Transverse colon (tissue), 4 donors: ENCODE measurements around the gene HHIPL2.
A peak's percentile ranks its signal among the peaks of the same experiment; 100 is the strongest.

Source experiments
- EP300 ChIP-seq: sonication (generic); formaldehyde crosslinking; IDR thresholded peaks from one replicate; pipeline ENCODE4 v1.6.1; 2017; ENCODE audit warnings: antibody characterized with exemption, low read depth
- POLR2A ChIP-seq: fragments of 450-650 bp; IDR thresholded peaks from one replicate; pipeline ENCODE4 v1.6.1; 2016; ENCODE audit warnings: antibody characterized with exemption, mild to moderate bottlenecking, moderate library complexity
- POLR2AphosphoS5 ChIP-seq, 3 donors: sonication (generic); formaldehyde crosslinking; IDR thresholded peaks; one replicate each; pipeline ENCODE4 v1.6.1; 2016; ENCODE audit warnings: antibody characterized with exemption in 3 of 3
- TF ChIP-seq, protein P1 (sequence below), 5 experiments: fragments of 200-600 bp in 3 of 5; fragments of 450-650 bp in 2 of 5; sonication (generic) in 3 of 5; IDR thresholded peaks; 1 replicate in 2 of 5; 2 replicates in 3 of 5; pipeline ENCODE4 v1.5.1; 2016 to 2017; ENCODE audit warnings: antibody characterized with exemption in 5 of 5, inconsistent platforms in 3 of 5, mild to moderate bottlenecking in 2 of 5, moderate library complexity in 1 of 5

DNA sequence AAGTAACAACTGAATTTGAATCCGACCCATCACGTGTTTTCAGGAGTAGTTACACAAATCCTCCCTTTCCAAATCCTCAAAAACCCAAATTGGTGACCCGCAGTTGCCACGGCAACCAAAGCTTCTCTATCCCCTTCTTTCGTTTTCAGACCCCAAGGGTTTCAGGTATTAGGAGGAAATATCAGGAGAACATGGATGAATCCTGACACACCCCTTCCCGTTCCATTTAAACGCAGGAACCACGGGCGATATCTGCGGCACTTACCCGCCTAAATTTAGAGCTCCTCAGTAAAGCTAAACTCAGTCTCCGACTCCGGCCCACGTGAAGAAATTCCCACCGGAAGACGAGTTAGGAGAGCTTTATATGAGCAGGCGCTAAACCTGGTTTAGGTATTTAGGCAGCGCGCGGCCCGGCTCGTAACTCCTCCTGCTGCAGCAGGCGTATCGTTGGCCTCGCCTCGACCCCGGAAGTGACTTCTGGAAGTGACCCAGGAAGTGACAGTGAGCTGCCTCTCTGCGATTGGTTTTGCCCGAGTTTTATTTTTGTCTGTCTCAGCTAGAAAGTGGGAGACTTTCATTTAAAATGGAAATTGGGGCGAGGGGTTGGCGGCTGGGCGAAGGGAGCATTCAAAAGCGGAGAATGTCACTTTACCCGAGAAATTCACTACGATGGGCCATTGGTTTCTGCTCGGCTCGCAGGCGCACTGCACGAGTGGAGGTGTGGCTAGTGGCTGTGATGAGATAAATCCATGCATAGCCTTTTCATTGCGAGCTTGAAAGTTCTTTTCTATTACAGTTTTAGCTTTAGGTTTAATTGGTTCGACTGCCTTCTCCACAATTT is 41.8 kb upstream of the HHIPL2 start, which contains the start of gene TAF1A:
- TF ChIP-seq POLR2A (peak; percentile 41), EP300 (no peak), POLR2AphosphoS5 (IDR thresholded peaks at IDR 0.05) (peak in 2 of 3 donors; percentile 65 to 74)
- TF ChIP-seq, protein P1, sequence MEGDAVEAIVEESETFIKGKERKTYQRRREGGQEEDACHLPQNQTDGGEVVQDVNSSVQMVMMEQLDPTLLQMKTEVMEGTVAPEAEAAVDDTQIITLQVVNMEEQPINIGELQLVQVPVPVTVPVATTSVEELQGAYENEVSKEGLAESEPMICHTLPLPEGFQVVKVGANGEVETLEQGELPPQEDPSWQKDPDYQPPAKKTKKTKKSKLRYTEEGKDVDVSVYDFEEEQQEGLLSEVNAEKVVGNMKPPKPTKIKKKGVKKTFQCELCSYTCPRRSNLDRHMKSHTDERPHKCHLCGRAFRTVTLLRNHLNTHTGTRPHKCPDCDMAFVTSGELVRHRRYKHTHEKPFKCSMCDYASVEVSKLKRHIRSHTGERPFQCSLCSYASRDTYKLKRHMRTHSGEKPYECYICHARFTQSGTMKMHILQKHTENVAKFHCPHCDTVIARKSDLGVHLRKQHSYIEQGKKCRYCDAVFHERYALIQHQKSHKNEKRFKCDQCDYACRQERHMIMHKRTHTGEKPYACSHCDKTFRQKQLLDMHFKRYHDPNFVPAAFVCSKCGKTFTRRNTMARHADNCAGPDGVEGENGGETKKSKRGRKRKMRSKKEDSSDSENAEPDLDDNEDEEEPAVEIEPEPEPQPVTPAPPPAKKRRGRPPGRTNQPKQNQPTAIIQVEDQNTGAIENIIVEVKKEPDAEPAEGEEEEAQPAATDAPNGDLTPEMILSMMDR (IDR thresholded peaks at IDR 0.05) = no peak
